ENCODE results near the gene EPYC. TPM values are rescaled to one million over a fixed set of nuclear protein-coding genes. Genes with fewer than 3 reads are reported as not detected.

EPYC gene
- total RNA-seq, 1 experiment from 2014 or later: not detected

DNA sequence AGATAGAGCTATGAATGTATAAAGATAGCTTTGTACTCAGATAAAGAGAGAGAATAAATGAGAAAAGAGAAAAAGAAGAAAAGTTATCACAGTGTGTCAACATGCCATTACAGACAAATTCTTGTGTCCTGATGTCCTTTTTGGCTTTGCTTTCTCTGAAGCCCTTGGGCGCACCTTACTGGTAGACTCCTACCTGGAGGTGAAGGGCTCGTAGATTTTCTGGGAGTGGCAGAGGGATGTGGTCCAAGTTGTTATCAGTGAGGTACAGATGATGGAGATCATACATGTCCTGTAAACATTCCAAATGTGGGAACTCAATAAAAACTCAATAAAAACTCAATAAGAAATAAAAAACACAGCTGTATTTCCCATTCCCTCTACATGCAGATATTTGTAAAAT, 34.9 kb downstream of the EPYC start:
- Histone ChIP-seq H3K4me3 (ENCODE audit: low read length) (no peak overlapping the region), H3K36me3 (ENCODE audit: low read depth, low read length) (no peaks in the 10 kb centered on the region), H4K20me1 (ENCODE audit: low read length) (no peaks in the 10 kb centered on the region), H3K9me2 (replicated peaks; ENCODE audit: low read length) (no peaks in the 10 kb centered on the region), H3K27me3 (ENCODE audit: low read length) (no peaks in the 10 kb centered on the region), H3K9me3 (ENCODE audit: low read length) (no peaks in the 10 kb centered on the region), H3K4me2 (ENCODE audit: low read length) (no peak overlapping the region), H3F3A (ENCODE audit: low read length, unreplicated experiment) (no peaks in the 10 kb centered on the region), H3K9ac (ENCODE audit: low read length) (no peak overlapping the region), H3K27ac (ENCODE audit: low read length) (no peak overlapping the region), H3K79me2 (ENCODE audit: low read length) (no peaks in the 10 kb centered on the region), H3K4me1 (ENCODE audit: insufficient read depth, low read length) (peaks cover 24% of the 10 kb centered on the region), H2AFZ (ENCODE audit: low read length) (no peak overlapping the region)
- TF ChIP-seq EZH2 (IDR thresholded peaks at IDR 0.05; ENCODE audit: low read length, unreplicated experiment) (no peak), EZH2phosphoT487 (IDR thresholded peaks at IDR 0.05; ENCODE audit: borderline replicate concordance, low read length) (no peak)
- TF ChIP-seq, protein P1, sequence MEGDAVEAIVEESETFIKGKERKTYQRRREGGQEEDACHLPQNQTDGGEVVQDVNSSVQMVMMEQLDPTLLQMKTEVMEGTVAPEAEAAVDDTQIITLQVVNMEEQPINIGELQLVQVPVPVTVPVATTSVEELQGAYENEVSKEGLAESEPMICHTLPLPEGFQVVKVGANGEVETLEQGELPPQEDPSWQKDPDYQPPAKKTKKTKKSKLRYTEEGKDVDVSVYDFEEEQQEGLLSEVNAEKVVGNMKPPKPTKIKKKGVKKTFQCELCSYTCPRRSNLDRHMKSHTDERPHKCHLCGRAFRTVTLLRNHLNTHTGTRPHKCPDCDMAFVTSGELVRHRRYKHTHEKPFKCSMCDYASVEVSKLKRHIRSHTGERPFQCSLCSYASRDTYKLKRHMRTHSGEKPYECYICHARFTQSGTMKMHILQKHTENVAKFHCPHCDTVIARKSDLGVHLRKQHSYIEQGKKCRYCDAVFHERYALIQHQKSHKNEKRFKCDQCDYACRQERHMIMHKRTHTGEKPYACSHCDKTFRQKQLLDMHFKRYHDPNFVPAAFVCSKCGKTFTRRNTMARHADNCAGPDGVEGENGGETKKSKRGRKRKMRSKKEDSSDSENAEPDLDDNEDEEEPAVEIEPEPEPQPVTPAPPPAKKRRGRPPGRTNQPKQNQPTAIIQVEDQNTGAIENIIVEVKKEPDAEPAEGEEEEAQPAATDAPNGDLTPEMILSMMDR (conservative IDR thresholded peaks at IDR 0.05; ENCODE audit: low read depth, low read length): no peak
- DNase-seq (no peak), ATAC-seq (no peak)
- no TSS peak for BruUV-seq (replicated peaks)
- ChIA-PET CTCF (interaction anchor here (0.7 kb wide), 1 partner anchor 8 kb away, joined by 5 read pairs; no protein-coding TSS in a partner anchor), POLR2A (ENCODE audit: unreplicated experiment) (no interaction called here)
- intact Hi-C loops (cut with micrococcal nuclease): no loop called here

DNA sequence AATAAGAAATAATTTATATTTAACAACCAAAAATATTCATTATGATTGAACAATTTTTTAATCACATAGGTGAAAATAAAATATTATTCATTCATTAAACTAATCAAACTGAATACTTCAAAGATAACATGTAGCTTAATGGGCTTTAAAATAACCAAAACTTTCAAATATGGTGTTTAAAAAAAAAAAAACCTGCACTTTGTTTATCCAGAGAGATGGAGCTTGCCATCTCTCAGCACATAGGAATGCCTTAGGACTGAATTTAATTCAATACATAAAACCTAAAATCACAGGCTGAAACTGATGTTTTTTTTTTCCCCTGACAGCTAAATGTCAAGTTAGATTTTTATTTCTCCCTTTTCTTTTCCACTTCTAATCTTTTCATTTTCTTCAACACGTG, 35.4 kb downstream of the EPYC start:
- no TSS peak for BruUV-seq (replicated peaks)
- H3K4me3 ChIP-seq (ENCODE audit: low read length): no peak overlapping the region
- no peak overlapping the region for H3K27ac ChIP-seq (ENCODE audit: low read length)
- H2AFZ ChIP-seq (ENCODE audit: low read length): no peak overlapping the region
- no peaks in the 10 kb centered on the region for H3K79me2 ChIP-seq (ENCODE audit: low read length)
- peaks cover 19% of the 10 kb centered on the region for H3K4me1 ChIP-seq (ENCODE audit: insufficient read depth, low read length)
- ATAC-seq (no peak), DNase-seq (no peak)
- H3K36me3 ChIP-seq (ENCODE audit: low read depth, low read length): no peaks in the 10 kb centered on the region
- no peaks in the 10 kb centered on the region for H3K27me3 ChIP-seq (ENCODE audit: low read length)
- ChIA-PET CTCF (interaction anchor here (0.7 kb wide), 1 partner anchor 8 kb away, joined by 5 read pairs; no protein-coding TSS in a partner anchor), POLR2A (ENCODE audit: unreplicated experiment) (no interaction called here)
- H3F3A ChIP-seq (ENCODE audit: low read length, unreplicated experiment): no peaks in the 10 kb centered on the region
- no peaks in the 10 kb centered on the region for H3K9me2 ChIP-seq (replicated peaks; ENCODE audit: low read length)
- no peak overlapping the region for H3K4me2 ChIP-seq (ENCODE audit: low read length)
- TF ChIP-seq EZH2 (IDR thresholded peaks at IDR 0.05; ENCODE audit: low read length, unreplicated experiment) (no peak), EZH2phosphoT487 (IDR thresholded peaks at IDR 0.05; ENCODE audit: borderline replicate concordance, low read length) (no peak)
- TF ChIP-seq, protein P1 (conservative IDR thresholded peaks at IDR 0.05; ENCODE audit: low read depth, low read length): no peak
- no peaks in the 10 kb centered on the region for H3K9me3 ChIP-seq (ENCODE audit: low read length)
- intact Hi-C loops (cut with micrococcal nuclease): no loop called here
- H4K20me1 ChIP-seq (ENCODE audit: low read length): no peaks in the 10 kb centered on the region
- no peak overlapping the region for H3K9ac ChIP-seq (ENCODE audit: low read length)

GRCh38 chr12:90965204-90965603, 39.6 kb downstream of the EPYC start:
- no TSS peak for BruUV-seq (replicated peaks)
- no peak for ATAC-seq
- Histone ChIP-seq H3K9ac (ENCODE audit: low read length) (no peak overlapping the region), H3K4me3 (ENCODE audit: low read length) (no peak overlapping the region), H2AFZ (ENCODE audit: low read length) (no peak overlapping the region), H4K20me1 (ENCODE audit: low read length) (no peaks in the 10 kb centered on the region), H3K4me1 (ENCODE audit: insufficient read depth, low read length) (peaks cover 5% of the 10 kb centered on the region), H3K79me2 (ENCODE audit: low read length) (no peaks in the 10 kb centered on the region), H3K9me3 (ENCODE audit: low read length) (no peaks in the 10 kb centered on the region), H3K27ac (ENCODE audit: low read length) (no peak overlapping the region), H3F3A (ENCODE audit: low read length, unreplicated experiment) (no peaks in the 10 kb centered on the region), H3K27me3 (ENCODE audit: low read length) (no peaks in the 10 kb centered on the region), H3K9me2 (replicated peaks; ENCODE audit: low read length) (no peaks in the 10 kb centered on the region), H3K4me2 (ENCODE audit: low read length) (no peak overlapping the region), H3K36me3 (ENCODE audit: low read depth, low read length) (no peaks in the 10 kb centered on the region)
- CTCF ChIA-PET: no interaction called here
- no peak for DNase-seq
- TF ChIP-seq EZH2phosphoT487 (IDR thresholded peaks at IDR 0.05; ENCODE audit: borderline replicate concordance, low read length) (no peak), EZH2 (IDR thresholded peaks at IDR 0.05; ENCODE audit: low read length, unreplicated experiment) (no peak)
- TF ChIP-seq, protein P1 (conservative IDR thresholded peaks at IDR 0.05; ENCODE audit: low read depth, low read length): no peak
- intact Hi-C loops (cut with micrococcal nuclease): no loop called here
- POLR2A ChIA-PET (ENCODE audit: unreplicated experiment): no interaction called here

All from PC-3 (cell line).